GM21390 (cell line): ENCODE measurements around the gene OPN3.

Experiments used
- ATAC-seq: cut with Tn5 transposase; IDR thresholded peaks from one replicate; pipeline ENCODE4 v1.9.1; 2021; ENCODE audit not compliant: unreplicated experiment

OPN3 gene

GRCh38 chr1:241622669-241623068, 17.5 kb downstream of the OPN3 start:
- no peak for ATAC-seq

DNA sequence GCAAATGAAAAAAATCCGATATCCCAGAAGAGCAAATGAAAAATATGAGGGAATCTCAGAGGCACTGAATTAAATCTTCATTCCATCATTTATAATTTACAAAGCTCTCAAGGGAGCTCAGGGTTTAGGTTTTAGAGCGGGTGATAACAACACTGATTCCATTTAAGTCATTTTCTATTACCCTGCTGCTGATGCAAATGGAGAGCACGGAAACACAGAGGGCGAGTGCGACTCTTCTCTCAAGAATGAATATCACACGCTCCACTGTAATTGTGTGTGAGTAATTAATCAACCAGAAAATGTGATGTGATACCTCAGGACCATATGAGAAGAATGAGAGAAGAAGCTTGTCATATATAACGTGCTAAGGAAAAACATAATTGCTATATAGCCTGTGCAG, 22.7 kb downstream of the OPN3 start:
- no peak for ATAC-seq

DNA sequence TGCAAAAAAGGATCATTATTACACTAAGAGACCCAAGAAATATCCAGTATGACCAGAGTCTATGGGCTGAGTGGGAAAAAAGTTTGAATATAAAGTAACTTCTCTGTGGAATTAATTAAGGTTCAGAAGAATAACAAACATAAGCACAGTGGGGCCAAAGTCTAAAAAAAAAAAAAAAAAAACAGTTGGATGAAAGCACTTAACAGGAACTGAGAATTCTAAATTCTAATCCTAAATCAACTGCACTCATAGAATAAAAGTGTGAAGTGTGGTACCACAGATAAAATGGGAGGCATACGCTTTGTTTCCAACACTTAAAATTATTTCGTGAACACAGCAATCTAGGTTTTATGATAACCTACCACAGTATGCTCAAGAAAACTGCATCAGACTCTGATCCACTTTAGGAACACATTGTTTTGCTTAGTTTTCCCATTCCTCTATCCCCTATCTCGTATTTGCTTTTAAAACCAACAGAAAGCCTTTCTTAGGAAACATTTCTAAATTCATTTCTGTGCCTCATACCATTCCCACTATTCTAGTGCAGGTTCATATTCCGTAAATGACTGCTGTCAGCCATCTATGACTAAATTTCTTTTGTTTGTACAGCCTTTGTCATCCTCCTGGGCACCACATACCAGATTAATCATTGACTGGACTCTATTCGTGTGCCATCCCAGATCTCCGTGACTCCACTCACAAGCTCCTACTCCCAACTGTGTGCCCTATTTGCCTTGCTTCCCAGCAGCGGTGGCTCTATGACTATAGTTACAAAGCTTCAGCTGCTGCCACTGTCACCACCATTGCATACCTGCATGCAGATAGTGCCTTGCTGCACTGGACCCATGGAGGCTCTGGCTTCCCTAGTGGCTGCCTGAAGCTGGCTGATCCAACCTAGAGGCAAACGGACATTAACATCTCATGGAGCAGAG, 24.9 kb downstream of the OPN3 start:
- ATAC-seq = no peak

DNA sequence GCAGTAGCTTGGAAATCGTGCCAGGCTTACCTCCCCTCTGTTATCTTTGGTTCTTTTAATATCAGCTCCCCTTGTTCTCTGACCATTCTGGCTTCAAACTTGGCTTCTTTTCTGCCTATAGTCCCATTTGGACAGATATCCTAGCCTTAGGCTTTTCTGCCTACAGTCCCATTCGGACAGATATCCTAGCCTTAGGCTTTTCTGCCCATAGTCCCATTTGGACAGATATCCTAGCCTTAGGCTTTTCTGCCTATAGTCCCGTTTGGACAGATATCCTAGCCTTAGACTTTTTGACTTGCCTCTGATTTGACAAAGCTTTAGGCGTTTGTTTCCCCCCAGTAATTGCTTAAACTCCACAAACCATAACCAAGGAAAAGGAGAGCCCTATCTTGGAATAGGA, 25.6 kb downstream of the OPN3 start:
- ATAC-seq = no peak

- no peak for ATAC-seq
Observed at GRCh38 chr1:241614144-241614543, 26.0 kb downstream of the OPN3 start.

- no peak for ATAC-seq
Observed at GRCh38 chr1:241612533-241613477, 27.4 kb downstream of the OPN3 start.

- ATAC-seq = no peak
Observed at GRCh38 chr1:241611736-241612135, 28.4 kb downstream of the OPN3 start.

DNA sequence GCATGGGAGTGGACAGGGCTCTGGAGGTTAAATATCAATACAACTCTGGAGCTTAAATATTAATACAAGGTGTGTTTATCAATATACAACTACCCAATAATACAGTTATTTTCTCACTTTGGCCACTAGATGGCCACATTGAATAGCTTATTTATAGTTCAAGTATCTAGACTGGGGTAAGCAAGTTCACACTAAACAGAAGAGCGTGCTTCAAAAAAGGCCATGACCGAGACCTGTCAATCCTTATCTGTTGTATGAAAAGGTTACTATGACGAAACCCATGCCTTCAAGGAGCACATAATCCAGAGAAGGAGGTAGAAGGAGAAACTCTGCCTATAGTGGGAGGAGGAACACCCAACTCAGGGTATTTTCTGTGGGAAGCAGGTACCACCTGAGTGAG, 29.1 kb downstream of the OPN3 start:
- ATAC-seq = peak; percentile 92

DNA sequence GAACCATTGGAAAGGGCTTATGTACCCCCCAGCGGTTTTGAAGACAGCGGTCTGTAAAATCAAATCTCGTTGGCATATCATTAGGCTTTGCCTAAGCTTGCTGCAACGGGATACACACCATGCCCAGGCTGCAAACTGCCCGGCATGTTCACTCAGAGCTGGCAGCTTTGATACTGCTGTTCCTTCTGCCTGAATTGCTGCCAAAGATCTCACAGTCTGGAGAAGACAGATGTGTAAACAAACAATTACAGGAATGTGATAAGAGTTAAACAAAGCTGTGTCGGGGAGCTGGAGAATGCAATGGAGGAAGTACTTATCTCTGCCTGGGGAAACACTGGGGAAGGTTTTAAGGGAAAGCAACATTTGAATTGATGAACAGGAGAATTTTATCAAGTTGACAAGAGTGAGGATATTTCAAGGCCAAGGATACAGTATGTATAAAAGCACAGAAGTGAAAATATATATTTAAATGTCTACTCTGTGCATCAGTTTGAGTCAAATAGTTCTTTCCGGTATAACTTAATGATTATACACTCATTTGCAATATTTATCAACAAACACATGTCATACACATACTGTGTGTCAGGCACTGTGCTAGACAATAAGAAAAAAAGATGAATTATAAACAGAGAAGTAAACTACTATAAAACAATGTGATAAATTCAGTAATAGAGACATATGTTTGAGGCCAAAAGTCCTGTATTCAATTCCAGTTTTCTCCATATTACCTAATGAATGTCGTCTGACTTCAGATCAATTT, 29.9 kb downstream of the OPN3 start:
- ATAC-seq = no peak

DNA sequence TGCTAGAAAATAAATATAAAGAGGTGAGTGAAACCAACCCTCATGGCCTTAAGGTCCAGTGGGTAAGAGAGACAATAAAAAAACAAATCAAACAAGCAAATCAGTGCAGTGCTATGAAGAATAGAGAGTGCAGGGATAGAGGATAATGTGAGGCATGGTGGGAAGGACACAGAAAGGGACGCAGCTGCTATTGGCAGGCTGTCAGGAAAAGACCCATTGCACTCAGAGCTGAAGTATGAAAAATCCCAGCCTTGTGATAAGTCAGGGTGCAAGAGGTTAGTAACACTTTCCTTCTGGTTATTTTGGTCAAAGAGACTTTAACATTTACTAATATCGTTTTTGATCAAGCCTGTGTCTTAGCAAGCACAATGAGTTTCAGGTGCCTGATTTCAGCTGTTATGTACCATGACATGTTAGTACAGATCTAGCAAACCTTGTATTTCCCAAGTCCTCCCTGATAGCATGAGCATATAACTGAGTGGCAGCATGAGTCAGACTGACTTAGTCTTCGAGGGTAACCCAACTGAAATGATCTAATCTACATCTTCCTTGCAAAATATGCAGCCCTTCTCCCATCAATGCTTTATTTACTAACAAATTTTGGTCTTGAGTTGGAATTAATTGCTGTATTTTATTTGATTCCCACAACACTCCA, 31.7 kb downstream of the OPN3 start:
- ATAC-seq = no peak

- no peak for ATAC-seq
Observed at GRCh38 chr1:241607497-241607896, 32.7 kb downstream of the OPN3 start.

GRCh38 chr1:241606544-241606943, 33.6 kb downstream of the OPN3 start:
- ATAC-seq = no peak

DNA sequence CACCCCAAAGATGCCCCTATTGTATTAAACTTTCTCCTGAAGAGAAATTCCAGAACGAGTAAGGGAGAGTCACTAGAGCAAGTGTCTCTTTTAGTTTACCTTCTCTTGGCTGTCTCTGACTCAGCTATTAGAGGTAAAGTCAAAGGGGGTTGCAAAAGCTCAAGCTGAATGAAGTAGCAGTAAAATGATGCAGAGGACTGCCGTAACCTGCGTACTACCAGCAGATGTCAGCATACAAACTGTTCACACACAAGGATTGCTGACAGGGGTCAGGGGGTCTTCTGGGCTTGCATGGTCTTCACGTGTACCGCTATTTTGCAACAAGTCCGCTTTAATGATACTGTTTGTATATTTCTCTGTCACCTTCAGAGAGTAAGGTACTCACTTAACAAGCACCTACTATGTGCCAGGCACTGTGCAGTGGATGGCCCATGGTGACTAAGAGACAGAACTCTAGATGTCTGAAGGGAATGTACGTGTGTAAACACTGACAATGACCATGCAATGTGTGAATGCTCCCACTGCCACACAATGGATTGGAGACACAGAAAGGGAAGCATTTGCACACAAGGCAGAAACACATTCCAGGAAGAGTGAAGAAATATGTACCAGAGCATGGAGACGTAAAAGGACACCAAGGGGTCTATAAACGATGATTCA, 34.9 kb downstream of the OPN3 start:
- no peak for ATAC-seq

GRCh38 chr1:241603731-241604245, 36.4 kb downstream of the OPN3 start:
- ATAC-seq = no peak

GRCh38 chr1:241600496-241600901, 39.7 kb downstream of the OPN3 start:
- ATAC-seq = peak; percentile 90

DNA sequence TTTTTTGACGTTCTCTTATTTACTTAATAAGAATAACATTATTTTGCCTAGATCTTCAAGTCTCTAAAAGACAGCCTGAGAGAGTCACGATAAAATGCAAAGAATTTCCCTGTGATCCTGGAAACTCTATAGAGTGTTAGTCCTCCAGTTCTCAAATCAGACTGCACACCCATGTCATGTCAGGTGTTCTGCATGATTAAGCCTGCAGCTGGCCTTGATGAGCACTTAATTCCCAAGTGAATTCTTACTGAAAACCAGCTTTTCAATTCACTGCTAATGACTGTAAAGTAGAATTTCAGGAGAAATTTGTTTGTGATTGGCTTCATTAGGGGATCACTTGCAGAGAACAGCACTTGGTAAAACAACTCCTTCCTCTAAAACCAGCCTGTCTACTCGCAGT, 41.9 kb downstream of the OPN3 start:
- peak; percentile 24 for ATAC-seq

GRCh38 chr1:241596633-241597032, 43.5 kb downstream of the OPN3 start:
- peak; percentile 21 for ATAC-seq

GRCh38 chr1:241593186-241593585, 47.0 kb downstream of the OPN3 start:
- no peak for ATAC-seq

GRCh38 chr1:241592273-241592958, 47.8 kb downstream of the OPN3 start:
- ATAC-seq = peak; percentile 74
